ENCODE results near the gene APOBEC4. TPM values are rescaled to one million over a fixed set of nuclear protein-coding genes. Genes with fewer than 3 reads are reported as not detected.
A peak's percentile ranks its signal among the peaks of the same experiment; 100 is the strongest.

Gene APOBEC4
- total RNA-seq, 3 donors from 2014 or later, result not detected

- TF ChIP-seq, protein P1, sequence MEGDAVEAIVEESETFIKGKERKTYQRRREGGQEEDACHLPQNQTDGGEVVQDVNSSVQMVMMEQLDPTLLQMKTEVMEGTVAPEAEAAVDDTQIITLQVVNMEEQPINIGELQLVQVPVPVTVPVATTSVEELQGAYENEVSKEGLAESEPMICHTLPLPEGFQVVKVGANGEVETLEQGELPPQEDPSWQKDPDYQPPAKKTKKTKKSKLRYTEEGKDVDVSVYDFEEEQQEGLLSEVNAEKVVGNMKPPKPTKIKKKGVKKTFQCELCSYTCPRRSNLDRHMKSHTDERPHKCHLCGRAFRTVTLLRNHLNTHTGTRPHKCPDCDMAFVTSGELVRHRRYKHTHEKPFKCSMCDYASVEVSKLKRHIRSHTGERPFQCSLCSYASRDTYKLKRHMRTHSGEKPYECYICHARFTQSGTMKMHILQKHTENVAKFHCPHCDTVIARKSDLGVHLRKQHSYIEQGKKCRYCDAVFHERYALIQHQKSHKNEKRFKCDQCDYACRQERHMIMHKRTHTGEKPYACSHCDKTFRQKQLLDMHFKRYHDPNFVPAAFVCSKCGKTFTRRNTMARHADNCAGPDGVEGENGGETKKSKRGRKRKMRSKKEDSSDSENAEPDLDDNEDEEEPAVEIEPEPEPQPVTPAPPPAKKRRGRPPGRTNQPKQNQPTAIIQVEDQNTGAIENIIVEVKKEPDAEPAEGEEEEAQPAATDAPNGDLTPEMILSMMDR (IDR thresholded peaks at IDR 0.05), result no peak
- no peak for TF ChIP-seq POLR2A (IDR thresholded peaks at IDR 0.05)
- TF ChIP-seq POLR2AphosphoS5 (IDR thresholded peaks at IDR 0.05), result no peak
- no peak overlapping the region for H3K27ac ChIP-seq
- no peak for DNase-seq (ENCODE audit: low spot score in 2 of 2)
- no peaks in the 10 kb centered on the region for H3K36me3 ChIP-seq
- H3K9me3 ChIP-seq, result no peaks in the 10 kb centered on the region
- no peak overlapping the region for H3K4me3 ChIP-seq
- intact Hi-C loops (cut with DNase I; ENCODE audit: low total_unique reads), result no loop called here
- H3K4me1 ChIP-seq, result no peaks in the 10 kb centered on the region
- no peaks in the 10 kb centered on the region for H3K27me3 ChIP-seq
Measured at GRCh38 chr1:183602510-183602909, 50.6 kb downstream of the APOBEC4 start.

DNA sequence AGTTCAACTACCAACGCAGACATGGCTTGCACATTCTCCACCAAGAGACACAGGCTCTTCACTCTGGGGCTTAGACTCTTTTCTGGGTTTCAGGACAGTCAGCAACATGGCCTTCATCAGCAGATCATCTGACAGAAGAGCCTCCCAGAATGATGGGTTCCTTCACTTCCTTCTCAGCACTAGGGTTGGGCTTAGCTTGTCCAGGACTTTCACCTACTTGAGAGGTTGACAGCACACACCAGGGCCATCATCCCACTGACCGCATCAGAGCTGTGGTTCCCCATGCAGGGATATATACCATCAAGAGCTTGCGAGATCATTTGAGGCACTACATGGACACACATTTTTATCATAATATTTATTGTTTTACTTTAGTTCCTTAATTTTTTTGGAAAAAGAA is 52.5 kb downstream of the APOBEC4 start:
- TF ChIP-seq POLR2AphosphoS5 (IDR thresholded peaks at IDR 0.05) (no peak), POLR2A (IDR thresholded peaks at IDR 0.05) (no peak)
- TF ChIP-seq, protein P1 (IDR thresholded peaks at IDR 0.05), result no peak
- Histone ChIP-seq H3K9me3 (no peaks in the 10 kb centered on the region), H3K4me3 (no peak overlapping the region), H3K4me1 (no peaks in the 10 kb centered on the region), H3K27ac (no peak overlapping the region), H3K36me3 (no peaks in the 10 kb centered on the region), H3K27me3 (no peaks in the 10 kb centered on the region)
- intact Hi-C loops (cut with DNase I; ENCODE audit: low total_unique reads), result no loop called here
- DNase-seq (ENCODE audit: low spot score in 2 of 2), result no peak

DNA sequence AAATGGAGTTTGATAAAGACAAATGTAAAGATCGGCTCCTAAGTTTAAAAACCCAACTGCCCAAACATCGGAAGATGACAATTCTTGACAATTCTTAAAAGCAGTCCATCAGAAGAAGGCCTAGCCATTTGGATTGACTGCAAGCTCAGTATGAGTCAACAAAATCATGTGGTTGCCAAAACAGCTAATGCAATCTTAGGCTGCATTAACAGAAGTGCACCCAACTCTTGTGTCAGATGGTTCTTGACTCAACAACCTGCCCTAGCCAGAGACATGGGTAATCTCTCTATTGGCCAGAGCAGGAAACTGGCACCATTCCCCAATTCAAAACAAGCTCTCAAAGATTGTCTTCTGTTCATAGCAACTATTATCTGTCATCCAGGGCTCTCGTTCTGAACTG is 53.0 kb downstream of the APOBEC4 start:
- DNase-seq (ENCODE audit: low spot score in 2 of 2), result no peak
- H3K4me3 ChIP-seq, result no peak overlapping the region
- TF ChIP-seq, protein P1 (IDR thresholded peaks at IDR 0.05), result no peak
- TF ChIP-seq POLR2AphosphoS5 (IDR thresholded peaks at IDR 0.05) (peak in 1 of 3 donors; percentile 48), POLR2A (IDR thresholded peaks at IDR 0.05) (no peak)
- no peak overlapping the region for H3K27ac ChIP-seq
- H3K27me3 ChIP-seq, result no peaks in the 10 kb centered on the region
- no peaks in the 10 kb centered on the region for H3K36me3 ChIP-seq
- no peaks in the 10 kb centered on the region for H3K4me1 ChIP-seq
- intact Hi-C loops (cut with DNase I; ENCODE audit: low total_unique reads), result no loop called here
- H3K9me3 ChIP-seq, result no peaks in the 10 kb centered on the region

- H3K9me3 ChIP-seq, result no peaks in the 10 kb centered on the region
- H3K36me3 ChIP-seq, result no peaks in the 10 kb centered on the region
- no peaks in the 10 kb centered on the region for H3K4me1 ChIP-seq
- no peak for TF ChIP-seq POLR2A (IDR thresholded peaks at IDR 0.05)
- TF ChIP-seq POLR2AphosphoS5 (IDR thresholded peaks at IDR 0.05), result no peak
- TF ChIP-seq, protein P1 (IDR thresholded peaks at IDR 0.05), result no peak
- no peaks in the 10 kb centered on the region for H3K27me3 ChIP-seq
- no peak for DNase-seq (ENCODE audit: low spot score in 2 of 2)
- H3K4me3 ChIP-seq, result no peak overlapping the region
- intact Hi-C loops (cut with DNase I; ENCODE audit: low total_unique reads), result no loop called here
- no peak overlapping the region for H3K27ac ChIP-seq
Measured at GRCh38 chr1:183598386-183598785, 54.7 kb downstream of the APOBEC4 start.

GRCh38 chr1:183597656-183598347 is 55.3 kb downstream of the APOBEC4 start:
- Histone ChIP-seq H3K27me3 (no peaks in the 10 kb centered on the region), H3K4me3 (no peak overlapping the region), H3K36me3 (no peaks in the 10 kb centered on the region), H3K9me3 (no peaks in the 10 kb centered on the region), H3K4me1 (no peaks in the 10 kb centered on the region), H3K27ac (no peak overlapping the region)
- intact Hi-C loops (cut with DNase I; ENCODE audit: low total_unique reads), result no loop called here
- TF ChIP-seq POLR2A (IDR thresholded peaks at IDR 0.05), result no peak
- TF ChIP-seq POLR2AphosphoS5 (IDR thresholded peaks at IDR 0.05), result no peak
- TF ChIP-seq, protein P1 (IDR thresholded peaks at IDR 0.05), result no peak
- no peak for DNase-seq (ENCODE audit: low spot score in 2 of 2)
